Smooth muscle cell of the brain vasculature (primary cell): ENCODE measurements around the gene GRB10.

Experiments
- DNase-seq: peaks from one replicate; pipeline ENCODE4 v3.0.0-alpha.2; 2012; ENCODE audit warnings: low read depth, low spot score

The GRB10 gene

DNA sequence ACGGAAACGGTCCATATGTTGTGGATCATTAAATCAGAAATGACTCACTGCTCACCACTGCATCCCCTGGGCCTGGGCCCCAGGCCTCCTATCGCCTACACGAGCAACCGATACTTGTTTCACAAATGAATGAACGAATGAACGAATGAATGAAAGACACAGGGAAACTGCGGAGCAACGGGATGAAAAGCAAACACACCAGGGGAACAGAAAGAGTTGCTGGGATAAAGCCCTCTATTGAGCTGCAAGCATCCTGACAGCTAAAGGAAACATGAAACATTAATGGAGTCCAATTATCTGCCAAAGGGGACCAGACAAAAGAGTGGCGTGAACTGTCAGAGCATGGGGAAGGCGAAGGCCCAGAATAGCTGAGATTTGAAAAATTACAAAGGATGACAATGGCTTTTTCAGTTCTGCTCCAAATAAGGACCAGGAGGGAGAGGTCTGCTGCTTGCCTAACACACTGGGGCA, 92.1 kb downstream of the GRB10 start:
- DNase-seq: no peak

DNA sequence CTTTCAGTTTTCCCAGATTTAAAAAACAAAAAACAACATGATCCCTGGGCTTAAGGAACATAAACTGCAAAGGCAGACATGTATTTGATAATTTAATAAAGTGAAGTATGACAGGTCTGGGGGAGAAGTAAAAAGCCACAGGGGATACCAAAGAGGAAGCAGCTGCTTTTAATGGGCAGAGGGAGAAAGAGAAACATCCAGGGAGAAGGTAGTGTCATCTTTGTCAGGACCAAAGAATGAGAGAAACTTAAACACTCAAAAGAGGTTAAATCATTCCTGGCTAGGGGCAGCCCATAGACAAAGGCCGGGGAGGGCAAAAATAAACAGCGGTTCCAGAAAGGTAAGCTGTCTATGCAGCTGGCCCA, 94.5 kb downstream of the GRB10 start:
- no peak for DNase-seq

DNA sequence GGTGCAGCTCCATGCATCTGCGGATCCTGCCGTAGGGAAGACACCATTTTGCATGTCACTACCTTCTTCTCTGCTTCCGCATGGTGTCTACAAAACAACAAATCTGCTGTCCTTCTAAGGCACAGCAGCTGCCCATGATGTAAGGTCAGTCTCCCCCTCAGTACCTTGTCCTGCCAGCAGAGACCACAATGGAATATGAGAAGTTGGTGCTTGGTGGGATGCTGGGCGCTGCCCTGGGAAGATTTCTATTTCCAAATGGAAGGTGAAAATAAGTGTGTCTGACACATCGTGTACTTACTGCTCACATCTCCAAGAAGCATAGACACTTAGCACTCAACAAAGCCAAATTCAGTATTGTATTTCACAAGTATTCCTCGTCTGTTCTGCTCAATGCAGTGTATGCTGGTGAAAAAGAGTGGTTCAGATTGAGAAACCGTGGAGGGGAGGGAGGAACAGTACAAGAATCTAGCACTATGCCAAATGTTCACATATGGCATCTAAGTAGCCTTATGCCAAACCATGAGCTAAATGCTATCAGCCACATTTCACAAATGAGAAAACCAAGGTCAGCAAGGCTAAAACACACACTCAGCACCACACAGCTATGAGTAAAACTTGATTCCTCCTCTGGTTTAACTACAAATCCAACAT, 95.0 kb downstream of the GRB10 start:
- DNase-seq: no peak

DNA sequence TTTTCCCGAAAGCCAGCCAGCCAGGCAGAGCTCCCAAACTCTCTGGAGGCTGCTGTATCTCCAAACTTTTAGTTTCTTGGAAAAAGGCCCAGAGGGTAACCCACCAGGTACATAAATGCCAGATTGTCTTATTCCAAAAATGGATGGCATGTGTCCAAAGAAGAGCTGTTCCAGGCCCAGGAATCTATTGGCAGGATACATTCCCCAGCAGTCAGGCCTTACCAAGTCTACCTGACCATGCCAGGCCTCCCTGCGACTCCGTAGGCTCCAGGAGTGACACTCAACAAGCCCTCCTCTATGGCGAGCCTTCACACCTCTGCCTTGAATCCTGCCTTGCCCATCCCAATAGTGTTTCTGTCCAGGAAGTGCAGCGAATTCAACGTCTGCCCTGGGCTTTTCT, 95.6 kb downstream of the GRB10 start:
- DNase-seq: no peak

DNA sequence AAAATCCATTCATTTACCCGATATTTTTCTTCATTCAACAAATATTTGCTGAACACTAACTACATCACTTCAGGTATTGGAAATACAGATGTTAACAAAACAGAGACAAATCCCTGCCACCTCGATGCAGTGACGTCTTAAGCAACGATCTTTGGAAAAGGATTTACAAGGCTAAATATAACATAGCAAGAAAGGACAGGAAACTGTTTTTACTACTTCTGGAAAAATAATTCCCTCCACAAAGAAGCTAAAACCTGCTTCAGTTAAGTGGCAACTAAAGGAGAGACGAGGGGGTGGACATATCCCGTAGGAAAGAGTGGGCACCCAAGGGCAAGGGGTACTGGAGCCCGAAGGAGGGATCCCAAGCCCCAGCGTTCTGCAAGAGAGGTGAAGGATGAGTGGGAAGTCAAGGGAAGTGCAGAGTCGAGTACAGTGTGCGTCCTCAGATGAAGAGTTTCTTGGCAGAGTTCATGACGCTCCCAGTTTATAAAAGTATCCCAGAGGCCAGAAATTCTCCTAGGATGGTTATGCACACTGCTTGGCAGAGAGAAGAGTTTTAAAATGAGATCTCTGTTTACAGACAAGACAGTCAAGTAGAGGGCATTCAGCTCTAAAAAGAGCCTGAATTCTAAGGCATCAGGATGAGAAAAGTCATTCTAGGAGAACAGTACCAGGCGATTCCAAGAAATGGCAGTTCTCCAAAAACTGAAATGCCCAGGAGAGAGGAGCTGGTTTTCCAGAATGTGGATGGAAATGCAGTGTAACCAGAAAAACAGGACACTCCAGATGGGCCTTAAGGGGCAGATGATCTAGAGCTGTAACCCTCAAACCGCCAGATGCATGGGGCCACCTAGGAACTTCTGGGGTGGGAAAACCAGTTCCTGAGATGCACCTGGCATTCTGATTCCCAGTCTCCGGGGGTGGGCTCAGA, 97.3 kb downstream of the GRB10 start:
- DNase-seq: no peak

DNA sequence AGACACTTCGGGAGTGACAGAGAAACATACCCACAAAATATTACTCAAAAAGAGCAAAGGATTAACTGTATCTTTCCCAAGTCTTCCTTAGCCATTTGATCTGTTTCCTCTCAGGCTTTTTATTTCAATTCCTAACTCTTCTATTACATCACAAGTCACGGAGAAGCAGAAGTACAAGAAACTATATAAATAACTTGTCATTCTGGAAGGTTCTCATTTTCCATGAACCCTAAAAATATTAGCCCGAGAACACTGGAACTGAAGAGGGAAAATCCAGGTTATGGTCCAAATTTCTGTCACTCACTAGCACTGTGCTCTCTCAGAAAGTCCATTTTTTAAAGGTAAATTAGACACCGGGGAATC, 98.0 kb downstream of the GRB10 start:
- no peak for DNase-seq

DNA sequence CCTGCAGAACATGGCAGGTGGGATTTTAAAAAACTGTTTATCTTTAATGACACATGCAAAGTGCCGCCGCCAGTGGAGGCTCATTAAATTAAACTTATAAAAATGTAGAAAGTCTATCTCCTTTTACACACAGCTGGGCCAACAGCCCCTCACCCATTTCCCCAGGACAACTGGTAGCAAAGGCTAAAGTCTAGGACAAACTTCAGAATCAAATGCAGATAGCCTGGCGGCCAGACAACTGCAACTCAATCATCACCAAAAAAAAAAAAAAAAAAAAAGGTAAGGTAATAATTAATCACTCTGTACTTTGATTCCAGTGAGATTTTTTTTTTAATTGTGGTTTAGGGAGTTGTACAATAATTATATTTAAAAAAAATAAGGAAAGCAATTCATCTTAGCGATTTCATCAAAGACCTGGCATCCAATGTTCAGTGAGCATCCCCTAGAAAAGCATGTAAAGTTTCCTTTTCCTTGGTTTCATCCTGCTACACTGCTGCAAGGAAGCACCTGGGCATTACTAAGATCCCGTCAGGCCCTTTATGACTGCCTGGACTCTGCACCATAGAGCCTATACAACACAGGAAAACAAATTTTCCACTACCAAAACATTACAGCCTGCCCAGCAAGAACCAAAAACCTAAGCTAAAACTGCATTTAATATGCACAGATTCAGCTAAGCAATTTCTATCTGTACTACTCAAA, 98.5 kb downstream of the GRB10 start:
- DNase-seq: no peak

DNA sequence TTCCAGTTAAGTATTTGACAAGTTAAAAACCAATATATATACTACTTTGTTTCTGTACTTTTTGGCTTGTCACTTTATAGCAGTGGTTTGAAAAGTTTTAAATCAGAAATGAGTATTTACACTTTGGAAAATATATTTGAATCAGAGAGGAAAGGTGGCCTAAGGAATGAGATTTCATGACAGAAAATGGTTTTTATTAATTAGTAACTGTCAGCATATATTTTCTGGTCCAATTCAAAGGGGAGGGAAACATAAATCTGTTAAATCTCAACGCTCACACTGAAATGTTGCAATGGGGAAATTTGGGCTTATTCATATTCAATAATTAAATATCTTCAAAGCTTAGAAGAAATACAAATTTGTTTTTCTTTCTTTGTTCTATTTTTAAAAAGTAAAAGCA, 100.1 kb downstream of the GRB10 start:
- no peak for DNase-seq

DNA sequence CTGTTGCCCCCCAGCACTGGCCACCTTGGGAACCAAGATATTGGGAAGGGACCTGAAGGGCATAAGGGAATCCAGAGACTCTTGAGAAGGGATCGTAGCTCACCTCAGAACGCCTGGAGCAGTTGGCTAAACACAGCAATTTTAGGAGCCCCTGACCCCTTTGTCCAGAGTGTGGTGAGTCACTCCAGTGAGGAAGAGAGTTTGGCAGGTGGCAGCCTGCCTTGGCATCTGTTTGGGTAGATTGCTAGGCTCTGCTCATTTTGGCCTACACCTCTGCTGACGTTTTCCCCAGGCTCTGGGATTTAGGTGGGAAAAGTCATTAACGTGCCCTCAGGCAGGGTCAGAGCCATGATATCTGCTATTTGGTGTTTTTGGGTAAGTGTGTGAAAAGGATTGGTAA, 100.6 kb downstream of the GRB10 start:
- no peak for DNase-seq

DNA sequence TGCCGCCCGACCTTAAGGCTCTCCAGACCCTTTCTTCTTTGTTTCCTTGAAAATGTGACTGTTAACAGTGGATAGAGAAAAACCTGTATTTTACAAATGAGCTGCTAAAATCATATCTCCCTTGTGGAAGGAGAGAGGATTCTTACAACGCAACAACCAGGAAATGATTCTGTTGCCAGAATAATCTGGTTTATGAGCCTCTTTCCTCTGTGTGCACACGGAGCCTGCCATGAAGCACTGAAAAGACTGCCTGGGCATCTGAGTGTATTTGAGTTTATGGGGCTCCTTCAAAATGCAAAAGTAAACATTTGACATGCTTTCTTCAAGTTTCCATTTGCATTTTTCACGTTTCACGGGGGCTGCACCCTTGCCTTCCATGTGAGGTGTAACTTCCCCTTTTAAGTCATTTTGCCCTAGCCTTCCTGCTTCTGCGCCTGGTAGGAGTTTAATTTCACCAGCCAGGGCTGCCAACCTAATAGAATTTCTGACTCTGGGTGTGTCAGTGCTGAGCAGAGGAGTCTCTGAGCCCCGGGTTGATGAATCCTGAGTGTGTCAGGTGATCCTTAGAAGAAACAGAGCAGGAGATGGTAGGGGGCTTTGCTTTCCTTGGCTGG, 101.2 kb downstream of the GRB10 start:
- no peak for DNase-seq

DNA sequence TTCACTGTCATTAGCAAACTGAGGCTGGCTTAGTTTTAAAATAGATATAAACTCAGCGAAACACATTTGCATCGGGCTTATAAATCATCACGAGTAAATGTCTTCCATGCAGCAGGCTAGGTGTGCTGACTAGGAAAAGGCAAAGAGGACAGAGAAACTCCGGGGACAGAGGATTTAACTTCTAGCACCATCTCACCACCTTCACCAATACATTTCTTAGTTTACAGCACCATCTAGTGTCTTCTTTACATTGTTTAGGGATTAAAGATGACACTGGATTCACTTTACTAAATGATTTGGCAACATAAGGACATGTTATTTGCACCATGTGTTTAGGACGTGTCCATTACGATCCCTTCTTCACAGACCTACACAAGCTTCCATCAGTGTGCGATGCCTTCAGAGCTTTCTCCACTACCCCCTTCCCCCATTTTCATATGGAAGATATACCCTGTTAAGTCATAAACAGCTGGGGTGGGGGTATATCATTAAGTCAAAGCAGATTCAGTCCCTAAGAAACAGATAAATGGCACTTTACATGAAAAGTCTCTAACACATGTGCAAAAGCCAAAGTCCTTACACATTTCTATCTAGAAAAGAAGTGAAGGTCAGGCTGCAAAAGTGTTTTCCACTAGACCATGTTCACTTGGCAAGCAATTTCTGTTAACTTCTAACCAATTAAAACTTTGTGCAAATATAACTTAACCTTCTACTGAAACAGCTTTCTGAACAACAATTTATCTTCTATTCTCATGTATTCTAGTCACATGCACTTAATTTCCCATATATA, 103.3 kb downstream of the GRB10 start:
- no peak for DNase-seq

DNA sequence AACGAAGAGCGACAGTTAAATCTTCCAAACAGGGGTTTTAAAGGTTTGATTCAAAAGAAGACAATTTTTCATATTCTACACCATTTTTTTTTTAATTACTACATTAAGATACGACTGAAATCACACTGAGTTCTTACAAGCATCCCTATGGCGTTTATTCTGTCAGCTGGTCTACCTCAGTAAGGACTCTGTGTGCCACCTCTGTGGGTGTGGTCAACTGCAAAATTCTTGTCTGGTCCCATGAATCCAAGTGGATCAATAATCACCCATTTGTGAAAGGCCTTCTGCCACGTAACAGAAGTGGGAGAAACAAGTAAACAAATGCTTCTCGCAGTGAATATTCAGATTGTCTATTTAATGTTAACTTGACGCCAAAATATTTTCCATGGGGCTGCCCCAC, 104.1 kb downstream of the GRB10 start:
- DNase-seq: no peak

DNA sequence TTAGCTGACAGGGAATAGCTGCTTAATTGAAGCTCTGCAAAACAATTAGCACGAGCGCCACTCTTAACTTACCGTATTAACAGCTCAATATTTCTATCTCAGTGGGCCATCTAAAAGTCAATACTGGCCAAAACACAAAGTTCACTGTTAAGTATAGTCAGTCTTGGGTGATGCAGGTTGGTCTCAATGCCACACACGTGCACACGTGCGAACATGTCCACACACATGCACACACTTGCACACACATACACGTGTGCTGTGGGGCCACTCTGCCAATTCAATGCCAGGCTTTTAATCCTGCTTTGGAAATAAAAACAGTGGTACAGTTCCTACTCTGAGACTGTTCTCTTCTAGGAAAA, 105.1 kb downstream of the GRB10 start:
- no peak for DNase-seq

DNA sequence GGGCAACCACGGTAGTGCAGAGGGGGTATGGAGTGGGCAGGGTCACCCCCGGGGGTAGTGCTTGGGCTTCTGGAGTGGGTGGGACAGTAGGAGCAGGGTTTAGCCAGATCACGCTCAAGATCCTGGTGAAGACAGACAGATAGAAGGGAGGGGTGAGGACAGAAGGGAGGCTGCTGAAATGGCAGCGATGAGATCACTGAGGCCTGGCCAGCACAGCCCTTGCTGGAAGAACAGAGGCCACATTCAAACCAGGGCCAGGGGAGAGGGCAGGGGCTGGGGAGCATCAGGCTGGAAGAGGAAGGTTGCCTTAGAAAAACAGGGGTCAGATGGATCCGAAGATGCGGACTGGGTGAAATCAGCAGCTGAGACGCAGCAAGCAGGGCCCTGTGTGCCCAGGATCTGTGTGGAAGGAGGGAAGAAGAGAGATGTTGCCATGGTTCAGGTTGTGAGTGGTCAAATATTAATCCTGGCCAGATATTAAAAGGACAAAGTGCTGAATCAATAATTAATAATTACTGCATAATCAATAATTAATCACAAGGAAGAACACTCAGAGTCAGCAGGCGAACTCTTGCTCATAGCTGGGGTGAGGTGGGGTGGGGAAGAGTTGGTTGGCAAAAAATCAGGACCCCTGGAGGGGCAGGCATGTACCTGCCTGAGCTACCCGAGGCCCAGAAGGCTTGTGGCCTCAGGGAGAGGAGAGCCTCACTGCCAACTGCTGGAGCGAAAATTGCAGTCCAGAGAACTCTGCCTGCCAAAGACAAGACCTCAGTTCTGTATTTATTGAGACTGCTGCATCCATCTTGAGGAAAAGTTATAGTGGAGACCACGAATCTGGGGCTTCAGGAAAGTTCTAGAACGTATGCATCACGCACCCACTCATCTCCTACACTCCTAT, 105.7 kb downstream of the GRB10 start:
- no peak for DNase-seq

DNA sequence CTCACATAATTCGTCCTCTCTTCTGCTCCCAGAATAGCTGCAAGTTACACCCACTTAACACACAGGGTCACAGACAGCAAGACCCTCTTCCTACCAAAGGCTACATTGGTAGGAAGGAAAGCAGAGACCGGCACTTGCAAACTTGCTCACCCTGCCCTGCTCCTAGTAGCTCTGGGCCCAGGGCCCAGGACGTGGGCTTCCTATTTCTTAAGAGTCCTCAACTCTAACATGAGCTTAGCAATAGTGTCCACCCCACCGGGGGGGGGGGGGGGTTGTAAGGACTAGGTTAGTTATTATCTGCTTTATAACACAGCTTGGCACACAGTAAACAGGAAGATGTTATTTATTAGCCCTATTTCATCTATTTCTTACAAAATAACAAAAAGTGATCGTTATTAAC, 106.6 kb downstream of the GRB10 start:
- DNase-seq: no peak

DNA sequence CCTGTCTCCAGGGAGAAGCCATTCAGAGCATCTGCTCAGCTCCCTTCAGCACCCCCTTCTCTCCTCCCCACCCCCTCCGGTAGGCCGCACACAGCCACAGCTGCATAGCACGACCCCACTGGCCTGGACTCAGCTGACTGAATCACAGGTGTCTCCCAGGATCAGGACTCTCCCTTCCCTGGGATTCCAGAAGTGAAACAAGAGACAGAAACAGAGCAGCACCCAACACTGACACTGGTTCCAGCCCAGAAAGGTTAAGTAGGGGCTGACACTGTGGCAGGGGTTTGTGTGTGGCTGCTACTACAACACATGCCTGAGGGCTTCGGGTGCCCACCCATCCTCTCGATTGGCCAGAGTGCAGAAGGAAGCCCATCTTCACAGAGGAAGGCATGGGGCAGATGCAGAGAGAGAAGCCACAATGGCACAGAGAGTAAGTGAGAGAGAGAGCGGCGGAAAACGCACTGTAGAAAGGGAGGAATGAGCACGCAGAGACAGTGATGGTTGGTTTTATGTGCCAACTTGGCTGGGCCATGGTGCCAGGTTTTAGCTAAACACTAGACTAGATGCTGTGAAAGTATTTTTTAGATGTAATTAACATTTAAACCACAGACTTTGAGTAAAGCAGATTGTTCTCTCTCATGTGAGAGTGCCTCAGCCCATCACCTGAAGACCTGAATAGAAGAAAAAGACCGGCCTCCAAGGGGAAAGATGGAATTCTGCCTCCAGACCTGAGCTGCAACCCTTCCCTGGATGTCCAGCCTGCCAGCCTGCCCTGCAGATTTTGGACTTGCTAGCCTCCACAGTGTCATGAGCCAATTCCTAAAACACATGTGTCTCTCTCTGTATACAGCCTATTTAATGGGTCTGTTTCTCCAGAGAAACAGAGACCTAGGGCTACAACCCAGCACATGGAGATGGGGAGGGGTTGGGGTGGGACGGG, 107.5 kb downstream of the GRB10 start:
- DNase-seq: no peak

DNA sequence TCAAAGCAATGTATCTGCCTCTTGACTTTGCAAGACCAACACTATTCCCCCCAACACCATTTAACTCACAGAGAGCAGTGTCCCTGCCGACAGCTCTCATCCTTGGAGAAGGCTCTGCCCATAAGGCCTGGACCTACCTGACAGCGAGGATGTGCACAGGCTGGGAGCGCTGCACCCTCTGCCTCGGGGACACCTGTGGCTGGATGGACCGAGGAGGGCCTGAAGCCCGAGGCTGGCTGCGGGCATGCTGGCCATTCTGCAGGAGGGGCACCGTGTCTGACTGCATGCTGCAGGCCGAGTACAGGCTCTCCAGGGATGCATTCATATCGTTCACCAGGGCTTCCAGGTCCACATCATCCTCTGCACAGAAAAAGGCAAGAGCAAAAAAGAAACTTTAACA, 108.4 kb downstream of the GRB10 start:
- no peak for DNase-seq

DNA sequence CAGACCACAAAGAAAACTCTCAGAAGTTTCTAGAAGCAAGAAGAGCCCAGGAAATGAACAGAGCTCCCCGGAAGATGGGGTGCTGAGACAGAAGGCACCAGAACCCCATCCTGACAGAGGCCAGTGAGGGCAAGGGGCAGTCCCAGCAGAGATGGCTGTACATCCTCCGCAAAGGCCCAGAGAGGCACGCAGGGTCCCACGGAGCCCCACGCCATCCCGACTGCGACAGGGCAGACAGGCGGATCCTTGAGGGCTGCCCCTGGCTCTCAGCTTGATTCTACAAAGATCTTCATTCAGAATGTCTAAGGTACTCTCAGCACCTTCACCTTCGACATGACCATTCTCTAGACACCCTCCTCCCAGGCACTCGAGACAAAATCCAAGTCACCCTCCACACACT, 109.6 kb downstream of the GRB10 start:
- no peak for DNase-seq

DNA sequence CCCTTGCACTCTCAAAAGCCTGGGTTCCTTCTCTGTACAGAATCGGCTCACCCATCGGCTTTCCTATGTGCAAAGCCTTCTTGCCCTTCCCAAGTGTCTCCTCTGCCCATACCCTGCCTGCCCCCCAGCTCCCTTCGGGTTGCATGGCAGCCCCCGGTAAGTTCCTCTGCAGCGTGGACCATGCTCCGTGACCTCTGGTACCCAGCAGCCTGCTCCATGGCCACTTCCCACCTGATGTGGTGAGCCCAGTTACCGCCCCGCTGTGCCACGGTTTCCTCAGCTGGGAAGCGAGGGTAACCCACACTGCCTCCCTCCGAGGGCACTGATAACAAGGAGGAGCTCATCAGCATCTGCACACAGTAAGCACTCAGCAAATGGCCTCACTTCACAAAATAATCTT, 110.7 kb downstream of the GRB10 start:
- DNase-seq: no peak
